GF-D8 (cell line): ENCODE data around the gene EPHA2.
"Not testable (repeated sequence)": the region's sequence is repeated elsewhere in the genome, so short reads cannot be mapped to it uniquely, and the experiment has no call there.

Source experiments
- DNase-seq: peaks from one replicate; lab custom pipeline; 2025; lab: John Stamatoyannopoulos, UW

Gene EPHA2

GRCh38 chr1:16155537-16156410, at the start of gene EPHA2:
Gene EPHA2, minus strand, starts transcription at chr1:16156069. Its CDS starts 137 bp downstream, at chr1:16155932.
- no peak for DNase-seq

GRCh38 chr1:16205334-16205671, 49.4 kb upstream of the EPHA2 start:
- no peak for DNase-seq

- DNase-seq: no peak
These were observed 48.9 kb upstream of the EPHA2 start for GRCh38 chr1:16204634-16205333.

DNA sequence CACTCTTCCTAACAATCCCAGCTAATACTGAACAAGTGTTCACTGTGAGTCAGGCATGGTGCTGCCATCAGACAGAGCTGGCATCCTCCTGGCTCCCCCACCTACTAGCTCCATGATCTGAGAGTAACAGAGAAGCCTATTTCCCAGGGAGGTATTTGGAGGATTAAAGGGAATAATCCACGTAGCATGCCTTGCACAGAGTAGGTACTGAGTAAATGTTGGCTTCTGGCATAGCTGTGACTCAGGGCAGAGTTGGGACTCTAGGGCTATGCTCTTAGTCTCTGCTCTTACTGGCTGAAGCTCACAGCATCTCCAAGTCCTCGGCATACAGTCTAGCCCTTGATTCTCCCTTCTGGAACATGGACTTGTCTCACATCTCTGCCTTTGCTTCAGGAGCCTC, 48.3 kb upstream of the EPHA2 start:
- no peak for DNase-seq

DNA sequence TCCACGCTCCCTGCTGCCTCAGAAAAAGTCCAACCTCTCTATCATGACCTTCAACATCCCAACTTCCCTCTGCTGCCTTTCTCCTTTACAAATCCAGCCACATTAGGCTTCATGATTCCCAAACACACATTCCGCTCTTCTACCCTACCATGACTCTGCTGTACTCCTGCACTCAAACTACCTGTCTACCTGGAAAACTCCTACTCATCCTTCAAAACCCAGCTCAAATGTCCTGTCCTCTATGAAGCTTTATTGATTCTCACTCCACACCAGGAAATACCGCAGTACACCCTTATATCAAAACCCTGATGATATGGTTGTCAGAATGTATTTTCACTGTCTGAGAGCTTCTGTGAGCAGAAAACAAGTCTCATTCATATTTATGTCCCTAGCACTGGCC, 47.7 kb upstream of the EPHA2 start:
- DNase-seq: no peak

DNA sequence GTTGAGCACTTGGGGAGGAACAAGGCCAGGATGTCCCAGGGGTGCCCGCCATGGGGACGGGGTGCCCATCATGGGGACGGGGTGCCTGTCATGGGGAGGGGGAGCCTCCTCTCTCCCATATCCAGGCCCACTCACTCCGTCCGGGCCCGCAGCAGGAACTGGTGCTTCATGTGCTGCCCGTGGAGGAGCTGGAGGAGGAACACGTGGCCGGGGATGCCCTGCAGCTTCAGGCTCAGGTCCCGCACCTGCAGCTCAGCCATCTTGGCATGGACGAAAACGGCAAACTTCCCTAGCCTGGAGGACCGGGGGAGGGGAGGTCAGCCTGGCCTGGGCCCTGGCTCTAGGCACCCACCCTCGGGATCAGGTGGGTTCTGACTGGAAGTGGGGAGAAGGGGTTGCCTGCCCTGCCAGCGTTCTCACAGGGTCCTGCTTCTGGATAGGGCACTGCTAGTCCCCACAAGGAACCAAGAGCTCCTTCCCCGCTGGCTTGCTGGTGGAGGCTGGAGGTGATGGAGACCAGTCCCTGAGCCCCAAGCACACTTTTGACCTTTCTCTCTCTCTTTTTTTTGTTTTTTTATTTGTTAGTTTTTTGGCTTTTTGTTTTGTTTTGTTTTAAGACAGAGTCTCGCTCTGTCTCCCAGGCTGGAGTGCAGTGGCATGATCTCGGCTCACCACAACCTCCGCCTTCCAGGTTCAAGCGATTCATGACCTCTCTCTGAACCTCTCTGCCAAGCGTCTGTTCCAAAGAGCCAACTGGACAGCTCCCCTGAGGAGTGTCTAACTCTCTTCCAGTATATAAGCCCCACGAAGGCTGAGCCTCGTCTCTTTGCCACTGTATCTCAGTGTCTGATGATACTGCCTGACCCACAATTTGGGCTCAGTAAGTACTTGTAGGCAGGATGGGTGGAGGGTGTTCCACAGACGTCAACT, 46.7 kb upstream of the EPHA2 start:
- DNase-seq: no peak

DNA sequence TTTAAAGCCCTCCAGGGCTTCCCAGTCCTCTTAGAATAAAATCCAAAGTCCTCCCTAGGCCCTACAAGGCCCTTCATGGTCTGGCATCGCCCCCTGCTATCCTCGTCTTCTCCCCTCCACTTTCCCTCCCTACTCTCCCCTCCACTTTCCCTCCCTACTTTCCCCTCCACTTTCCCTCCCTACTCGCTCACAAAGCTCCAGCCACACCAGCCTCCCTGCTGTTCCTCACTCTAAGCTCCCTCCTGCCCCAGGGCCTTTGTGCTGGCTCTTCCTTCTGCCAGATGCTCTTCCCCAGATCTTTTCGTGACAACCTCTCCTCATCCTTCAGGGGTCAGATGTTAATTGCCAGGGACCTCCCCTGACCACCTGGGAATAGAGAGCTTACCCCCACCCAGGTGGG, 43.8 kb upstream of the EPHA2 start:
- no peak for DNase-seq

- DNase-seq: no peak
These were observed 43.3 kb upstream of the EPHA2 start for GRCh38 chr1:16199157-16199501.

DNA sequence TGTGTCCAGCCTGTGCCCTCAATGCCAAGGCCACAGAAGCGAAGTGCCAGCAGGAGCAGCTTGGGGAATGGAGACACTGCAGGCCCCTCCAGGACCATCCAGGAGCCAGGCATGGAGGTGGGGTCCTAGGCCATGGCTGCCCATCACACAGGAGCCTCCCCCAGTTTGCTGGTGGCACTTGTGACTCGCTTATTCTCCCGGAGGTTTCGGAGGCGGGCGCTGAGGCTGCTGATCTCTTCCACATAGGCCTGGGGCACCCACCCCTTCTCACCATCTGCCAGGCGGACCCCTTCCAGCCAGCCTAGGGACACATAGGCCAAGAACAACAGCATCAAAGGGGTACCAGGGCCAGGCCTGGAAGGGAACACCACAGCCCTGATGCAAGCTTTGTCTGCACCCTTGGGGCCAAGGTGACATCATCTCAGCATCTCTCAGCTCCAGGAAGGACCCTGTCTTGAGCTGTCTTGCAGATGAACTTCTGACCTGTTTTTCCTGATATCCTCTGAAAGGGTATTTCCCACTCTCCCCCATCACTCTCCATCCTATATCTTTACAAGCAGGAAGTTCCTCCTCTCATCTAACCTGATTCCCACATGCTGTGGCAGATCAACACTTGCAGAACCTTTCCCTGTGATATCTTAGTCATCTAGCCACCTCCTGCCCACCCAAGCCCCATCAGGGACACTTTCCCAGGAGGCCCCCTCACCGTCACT, 42.7 kb upstream of the EPHA2 start:
- no peak for DNase-seq

- DNase-seq: no peak
These were observed 41.0 kb upstream of the EPHA2 start for GRCh38 chr1:16196874-16197273.

DNA sequence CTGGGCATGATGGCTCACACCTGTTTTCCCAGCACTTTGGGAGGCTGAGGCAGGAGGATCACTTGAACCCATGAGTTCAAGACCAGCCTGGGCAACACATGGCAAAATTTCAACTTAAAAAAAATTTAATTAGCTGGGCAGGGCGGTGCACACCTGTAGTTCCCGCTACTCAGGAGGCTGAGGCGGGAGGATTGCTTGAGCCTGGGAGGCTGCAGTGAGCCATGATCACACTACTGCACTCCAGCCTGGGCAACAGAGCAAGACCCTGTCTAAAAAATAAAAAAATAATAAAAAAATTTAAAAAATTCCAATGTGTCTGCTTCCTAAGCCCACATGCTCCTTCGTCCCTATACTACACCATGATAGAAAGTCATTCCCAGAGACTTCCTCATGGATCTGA, 40.3 kb upstream of the EPHA2 start:
- not testable (repeated sequence) for DNase-seq

DNA sequence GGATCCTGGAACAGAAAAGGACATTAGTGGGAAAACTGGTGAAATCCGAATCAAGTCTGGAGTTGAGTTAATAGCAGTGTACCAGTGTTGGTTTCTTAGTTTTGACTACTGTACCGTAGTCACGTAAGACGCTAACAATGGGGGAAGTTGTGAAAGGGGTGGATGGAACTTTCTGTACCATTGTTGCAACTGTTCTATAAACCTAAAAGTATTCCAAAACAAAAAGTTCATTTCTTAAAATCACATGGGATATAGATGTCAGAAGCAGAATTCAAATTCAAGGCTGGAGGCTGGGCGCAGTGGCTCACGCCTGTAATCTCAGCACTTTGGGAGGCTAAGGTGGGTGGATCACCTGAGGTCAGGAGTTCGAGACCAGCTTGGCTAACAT, 39.6 kb upstream of the EPHA2 start:
- DNase-seq: no peak

DNA sequence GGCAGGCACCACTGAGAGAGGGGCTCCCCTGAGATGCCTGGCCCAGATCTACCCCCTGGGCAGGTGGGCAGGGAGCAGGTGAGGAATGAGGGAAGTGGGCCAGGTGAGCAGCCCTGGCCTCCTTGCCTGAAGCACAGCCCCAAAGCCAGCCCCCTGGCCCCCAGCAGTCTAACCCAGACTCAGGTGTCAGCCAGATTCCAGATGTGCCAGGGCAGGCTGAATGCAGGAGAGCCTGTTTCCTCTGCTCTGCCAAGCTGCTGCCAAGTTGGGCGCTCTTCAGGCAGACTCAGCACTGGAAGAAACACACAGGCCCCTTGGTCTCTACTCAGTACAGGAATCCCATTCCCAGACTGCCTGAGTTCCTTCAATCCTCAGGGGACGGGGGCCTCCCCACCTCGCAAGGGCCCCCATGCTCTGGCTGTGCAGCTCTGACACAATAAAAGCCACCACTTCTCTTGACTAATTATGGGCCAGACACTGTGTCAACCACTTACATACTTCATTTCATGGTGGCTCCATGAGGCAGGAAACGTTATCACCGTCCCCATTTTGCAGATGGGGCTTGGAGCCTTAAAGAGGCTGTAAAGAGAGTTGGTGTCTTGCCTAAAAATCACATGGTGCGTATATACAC, 36.2 kb upstream of the EPHA2 start:
- DNase-seq: no peak

- DNase-seq: no peak
These were observed 35.4 kb upstream of the EPHA2 start for GRCh38 chr1:16191309-16191708.

GRCh38 chr1:16189921-16190621, 34.2 kb upstream of the EPHA2 start:
- no peak for DNase-seq

GRCh38 chr1:16189003-16189402, 33.1 kb upstream of the EPHA2 start:
- no peak for DNase-seq

DNA sequence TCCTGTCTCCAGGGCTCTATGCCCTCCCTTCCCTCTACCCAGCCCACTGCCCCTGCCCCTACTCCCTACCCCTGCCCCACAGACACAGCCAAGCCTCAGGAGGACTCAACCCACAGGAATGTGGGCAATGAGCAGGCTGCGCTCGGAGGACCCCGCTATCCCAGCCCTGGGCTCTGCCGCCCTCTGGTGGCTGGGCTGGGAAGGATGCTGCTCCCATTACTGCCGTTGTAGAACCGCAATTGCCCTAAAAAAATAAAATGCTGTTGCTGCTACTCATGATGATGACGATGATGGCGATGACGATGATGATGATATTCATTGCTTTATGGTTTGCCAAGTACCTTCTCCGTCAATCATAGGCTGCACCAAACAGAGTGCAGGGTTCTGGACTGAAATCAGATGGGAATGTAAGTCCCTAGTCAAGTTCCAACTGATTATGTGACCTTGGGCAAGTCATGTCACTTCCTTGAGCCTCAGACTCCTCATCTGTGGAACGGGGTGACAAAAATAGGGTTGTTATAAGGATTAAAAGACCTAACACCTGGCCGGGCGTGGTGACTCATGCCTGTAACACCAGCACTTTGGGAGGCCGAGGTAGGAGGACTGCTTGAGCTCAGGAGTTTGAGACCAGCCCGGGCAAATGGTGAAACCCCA, 32.0 kb upstream of the EPHA2 start:
- no peak for DNase-seq

DNA sequence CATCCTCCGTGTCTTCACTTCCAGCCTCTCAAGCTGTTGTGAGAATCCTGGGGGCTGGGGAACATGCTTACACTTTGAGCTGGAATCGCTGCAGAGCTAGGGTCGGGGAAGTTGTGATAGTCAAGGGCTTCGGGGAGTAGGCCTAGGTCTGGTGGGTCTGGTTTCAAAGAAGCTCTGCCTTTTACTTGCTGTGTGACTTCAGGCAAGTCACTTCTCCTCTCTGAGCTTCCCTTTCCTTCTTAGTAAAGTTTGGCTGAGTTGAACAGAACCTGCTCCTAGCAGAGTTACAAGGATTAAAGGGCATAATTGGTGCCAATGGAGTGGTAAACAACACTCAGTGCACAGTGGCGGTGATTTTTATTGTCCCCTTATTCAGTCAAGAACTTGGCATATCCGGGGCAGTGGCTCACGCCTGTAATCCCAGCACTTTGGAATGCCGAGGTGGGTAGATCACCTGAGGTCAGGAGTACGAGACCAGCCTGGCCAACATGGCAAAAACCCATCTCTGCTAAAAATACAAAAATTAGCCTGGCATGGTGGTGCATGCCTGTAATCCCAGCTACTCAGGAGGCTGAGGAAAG, 30.9 kb upstream of the EPHA2 start:
- DNase-seq: no peak

DNA sequence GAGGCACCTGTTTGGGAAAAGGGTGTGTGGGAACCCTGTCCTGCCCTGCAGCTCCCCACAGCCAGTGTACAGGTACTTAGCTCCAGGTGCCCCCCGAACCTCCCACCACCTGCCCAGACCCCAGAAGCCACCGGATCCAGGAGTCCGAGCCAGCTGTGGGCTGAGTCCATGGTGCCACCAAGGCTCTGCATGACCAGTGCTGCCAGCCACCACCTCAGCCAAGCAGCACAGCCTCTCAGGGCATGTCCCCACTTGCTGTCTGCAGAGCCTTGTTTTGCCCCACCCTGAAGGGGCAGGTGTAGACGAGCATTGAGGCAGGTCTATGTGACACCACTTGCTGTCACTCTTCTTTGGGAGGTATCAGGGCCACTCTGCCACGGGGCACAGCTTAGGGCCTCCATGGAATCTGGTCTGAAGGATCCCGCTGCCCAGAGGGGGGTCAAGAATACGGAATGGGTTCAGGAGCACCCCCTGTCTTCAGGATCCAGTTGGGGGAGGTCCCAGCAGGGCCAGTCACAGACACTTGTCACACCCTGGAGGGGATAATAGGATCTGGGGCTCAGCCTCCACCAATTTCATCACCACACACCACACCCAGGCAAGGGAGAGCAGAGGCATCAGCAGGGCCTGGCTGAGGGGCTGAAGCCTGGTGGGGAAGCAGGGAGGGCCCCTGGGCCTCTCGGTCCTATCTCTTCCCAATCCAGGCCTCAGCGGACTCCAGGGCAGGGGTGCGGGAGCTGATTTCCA, 28.9 kb upstream of the EPHA2 start:
- DNase-seq: no peak
